Right lobe of liver (tissue), 6 donors: ENCODE data around the gene DCD. TPM values are rescaled to one million over a fixed set of nuclear protein-coding genes. Genes with fewer than 3 reads are reported as not detected.

Experiments used
- ATAC-seq, 4 donors: fragments of 200-7000 bp; cut with Tn5 transposase; one replicate each; pipeline ENCODE4 v1.9.1; 2020; ENCODE audit warnings: mild to moderate bottlenecking in 4 of 4, moderate library complexity in 4 of 4
- DNase-seq, 3 donors: peaks; one replicate each; pipeline ENCODE4 v3.0.0-alpha.2; 2020
- H3K27ac ChIP-seq, 3 donors: fragments of 200-600 bp; one replicate each; pipeline ENCODE4 v1.8.0; 2022
- H3K27me3 ChIP-seq, 2 donors: fragments of 200-600 bp; one replicate each; pipeline ENCODE4 v1.8.0; 2022
- H3K36me3 ChIP-seq, 4 donors: fragments of 200-600 bp; sonication (generic) in 1 of 4; one replicate each; pipeline versions ENCODE4 v1.5.1 to v1.8.0; 2017 to 2022; ENCODE audit warnings: control low read depth in 1 of 4
- H3K4me1 ChIP-seq, 4 donors: fragments of 200-600 bp; sonication (generic) in 1 of 4; one replicate each; pipeline versions ENCODE4 v1.5.1 to v1.8.0; 2017 to 2022; ENCODE audit warnings: control low read depth in 1 of 4
- H3K4me3 ChIP-seq, 3 donors: fragments of 200-600 bp; one replicate each; pipeline ENCODE4 v1.8.0; 2022
- H3K9me3 ChIP-seq, 4 donors: fragments of 200-600 bp; sonication (generic) in 1 of 4; one replicate each; pipeline versions ENCODE4 v1.5.1 to v1.8.0; 2017 to 2022; ENCODE audit warnings: control low read depth in 1 of 4
- POLR2A ChIP-seq: fragments of 450-650 bp; IDR thresholded peaks from one replicate; pipeline ENCODE4 v1.6.1; 2017; ENCODE audit warnings: antibody characterized with exemption, mild to moderate bottlenecking
- WGBS: methylation state at CpG from one replicate; pipeline ENCODE4 v1.1.6; 2018; ENCODE audit warnings: low coverage, low lambda C conversion rate; ENCODE audit not compliant: insufficient coverage; ENCODE audit errors: missing lambda C conversion rate; 5-methylcytosine and 5-hydroxymethylcytosine counted together
- intact Hi-C, 2 donors: fragments of 100-400 bp; cut with DNase I; formaldehyde crosslinking; loops; one replicate each; pipeline versions ENCODE4 v1.11.2 to v1.14.1; 2022
- total RNA-seq, 6 experiments: library from RNA; depleted of rRNA in 2 of 6; stranded (reverse); fragments of >200 nt in 2 of 6; fragmentation: NEBNext Ultra II Directional in 3 of 6; extraction: Animal tissue kit (Norgen Biotek cat#: 25700) in 3 of 6; gene quantifications; one replicate each; pipeline versions ENCODE4 v1.1.0 to v1.2.4, GENCODE V29; 2016 to 2023
- TF ChIP-seq, protein P1 (sequence below), 4 donors: fragments of 200-600 bp in 3 of 4; fragments of 450-650 bp in 1 of 4; IDR thresholded peaks; one replicate each; pipeline versions ENCODE4 v1.5.1 to v1.8.0; 2016 to 2022; ENCODE audit warnings: antibody characterized with exemption in 4 of 4, mild to moderate bottlenecking in 2 of 4
- donor health status: DM: no; HTN: yes; CAD: no.
- donor health status: DM: no; HTN: no; CAD: no.
- donor health status: DM: no; HTN: no; CAD: no.
- donor health status: DM: no; HTN: yes; CAD: no.
- donor health status: DM: no; HTN: yes; CAD: no.

Gene DCD
- total RNA-seq, 6 experiments from 2014 or later, result not detected

DNA sequence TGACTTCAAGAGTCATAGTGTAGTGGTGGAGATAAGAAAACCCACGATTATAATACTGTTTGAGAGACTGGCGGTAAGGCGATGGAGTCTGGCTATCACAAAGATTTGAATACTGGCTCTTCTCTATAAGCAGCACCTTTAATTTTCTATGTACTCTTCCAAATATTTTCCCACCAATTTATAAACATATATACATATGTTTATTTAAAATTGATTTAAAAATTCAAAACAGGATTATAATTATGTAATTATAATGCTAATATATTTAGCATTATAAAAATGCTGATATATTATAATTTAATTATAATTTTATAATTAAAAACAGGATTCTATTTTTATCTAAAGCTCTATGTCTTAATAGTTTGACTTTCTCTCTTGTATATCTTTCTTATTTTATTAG, 15.4 kb upstream of the DCD start:
- no peak overlapping the region for H3K27ac ChIP-seq
- no peaks in the 10 kb centered on the region for H3K9me3 ChIP-seq
- no peaks in the 10 kb centered on the region for H3K36me3 ChIP-seq
- WGBS, result 76% methylated on average over 3 of the region's 3 CpGs
- no peak for DNase-seq
- intact Hi-C loops, result no loop called here
- H3K4me3 ChIP-seq, result no peak overlapping the region
- H3K27me3 ChIP-seq, result no peaks in the 10 kb centered on the region
- peaks cover 0 to 13% (median 0%) of the 10 kb centered on the region in 4 donors for H3K4me1 ChIP-seq
- ATAC-seq, result no peak
- TF ChIP-seq, protein P1, sequence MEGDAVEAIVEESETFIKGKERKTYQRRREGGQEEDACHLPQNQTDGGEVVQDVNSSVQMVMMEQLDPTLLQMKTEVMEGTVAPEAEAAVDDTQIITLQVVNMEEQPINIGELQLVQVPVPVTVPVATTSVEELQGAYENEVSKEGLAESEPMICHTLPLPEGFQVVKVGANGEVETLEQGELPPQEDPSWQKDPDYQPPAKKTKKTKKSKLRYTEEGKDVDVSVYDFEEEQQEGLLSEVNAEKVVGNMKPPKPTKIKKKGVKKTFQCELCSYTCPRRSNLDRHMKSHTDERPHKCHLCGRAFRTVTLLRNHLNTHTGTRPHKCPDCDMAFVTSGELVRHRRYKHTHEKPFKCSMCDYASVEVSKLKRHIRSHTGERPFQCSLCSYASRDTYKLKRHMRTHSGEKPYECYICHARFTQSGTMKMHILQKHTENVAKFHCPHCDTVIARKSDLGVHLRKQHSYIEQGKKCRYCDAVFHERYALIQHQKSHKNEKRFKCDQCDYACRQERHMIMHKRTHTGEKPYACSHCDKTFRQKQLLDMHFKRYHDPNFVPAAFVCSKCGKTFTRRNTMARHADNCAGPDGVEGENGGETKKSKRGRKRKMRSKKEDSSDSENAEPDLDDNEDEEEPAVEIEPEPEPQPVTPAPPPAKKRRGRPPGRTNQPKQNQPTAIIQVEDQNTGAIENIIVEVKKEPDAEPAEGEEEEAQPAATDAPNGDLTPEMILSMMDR (IDR thresholded peaks at IDR 0.05), result no peak
- no peak for TF ChIP-seq POLR2A

DNA sequence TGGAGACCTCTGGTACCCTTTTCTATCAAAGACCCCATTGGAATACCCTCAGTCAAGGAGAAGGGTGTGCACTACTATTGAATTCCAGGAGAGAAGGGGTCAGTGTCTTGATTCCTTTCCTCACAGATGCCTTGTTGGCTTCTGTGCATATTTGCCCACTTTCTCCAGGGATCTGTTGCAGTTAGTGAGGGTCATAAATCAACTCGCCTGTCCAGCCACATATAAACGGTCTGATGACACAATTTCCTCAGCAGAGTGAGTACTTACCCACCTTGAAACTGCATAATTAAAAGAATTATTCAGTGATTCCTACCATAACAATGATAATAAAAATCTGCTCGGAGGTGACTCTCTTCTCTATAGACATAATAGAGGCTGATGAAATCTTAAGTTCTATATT, 13.9 kb upstream of the DCD start:
- TF ChIP-seq, protein P1 (IDR thresholded peaks at IDR 0.05), result no peak
- TF ChIP-seq POLR2A, result no peak
- WGBS, result 57% methylated on average over 3 of the region's 3 CpGs
- intact Hi-C loops, result no loop called here
- Histone ChIP-seq H3K4me1 (peaks cover 0 to 13% (median 0%) of the 10 kb centered on the region in 4 donors), H3K9me3 (no peaks in the 10 kb centered on the region), H3K4me3 (no peak overlapping the region), H3K36me3 (no peaks in the 10 kb centered on the region), H3K27me3 (no peaks in the 10 kb centered on the region), H3K27ac (no peak overlapping the region)
- no peak for ATAC-seq
- no peak for DNase-seq

DNA sequence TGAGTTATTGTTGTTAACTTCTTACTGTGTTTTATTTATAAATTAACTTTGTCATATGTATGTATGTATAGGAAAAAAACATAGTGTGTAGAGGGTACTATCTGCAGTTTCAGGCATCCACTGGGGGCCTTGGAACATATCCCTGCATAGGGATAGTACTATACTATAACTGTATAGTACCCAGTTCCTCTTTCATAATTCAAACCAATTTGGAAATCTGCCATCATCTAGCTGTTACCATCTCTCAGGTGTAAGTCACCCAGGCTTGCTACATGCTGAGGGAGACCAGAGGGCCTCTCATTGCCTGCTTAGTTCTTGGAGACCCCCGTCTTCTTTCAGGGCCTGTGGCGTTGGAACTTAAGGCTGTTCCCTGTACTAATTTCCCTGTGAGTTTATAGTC, 12.9 kb upstream of the DCD start:
- Histone ChIP-seq H3K4me3 (no peak overlapping the region), H3K27ac (no peak overlapping the region), H3K36me3 (no peaks in the 10 kb centered on the region), H3K4me1 (peaks cover 0 to 13% (median 0%) of the 10 kb centered on the region in 4 donors), H3K27me3 (no peaks in the 10 kb centered on the region), H3K9me3 (no peaks in the 10 kb centered on the region)
- ATAC-seq (peak in 1 of 4 donors; percentile 6), DNase-seq (no peak)
- 69% methylated on average over 2 of the region's 2 CpGs for WGBS
- no peak for TF ChIP-seq POLR2A
- TF ChIP-seq, protein P1 (IDR thresholded peaks at IDR 0.05), result no peak
- intact Hi-C loops, result no loop called here

DNA sequence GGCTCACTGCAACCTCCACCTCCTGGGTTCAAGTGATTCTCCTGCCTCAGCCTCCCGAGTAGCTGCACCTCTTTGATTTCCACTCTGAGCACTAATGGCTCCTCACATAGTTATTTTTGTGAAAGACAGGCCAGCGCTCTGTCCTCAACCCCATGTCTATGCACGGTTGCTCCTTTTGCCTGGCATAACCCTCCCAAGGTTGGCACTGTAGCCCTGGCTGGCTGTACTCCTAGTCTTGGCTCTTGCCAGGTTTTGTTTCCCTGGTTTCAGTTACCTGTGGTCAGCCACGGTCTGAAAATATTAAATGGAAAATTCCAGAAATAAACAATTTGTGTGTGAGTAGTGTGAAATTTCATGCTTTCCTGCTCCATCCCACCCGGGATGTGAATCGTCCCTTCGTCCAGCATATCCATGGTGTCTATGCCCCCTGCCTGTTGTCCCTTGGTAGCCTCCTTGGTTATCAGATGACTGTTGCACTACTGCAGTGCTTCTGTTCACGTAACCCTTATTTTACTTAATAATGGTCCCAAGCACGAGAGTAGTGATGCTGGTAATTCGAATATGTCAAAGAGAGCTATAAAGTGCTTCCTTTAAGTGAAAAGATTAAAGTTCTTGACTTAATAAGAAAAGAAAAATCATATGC, 12.3 kb upstream of the DCD start:
- DNase-seq, result peak in 2 of 3 donors; percentile 63 to 82
- H3K27me3 ChIP-seq, result no peaks in the 10 kb centered on the region
- ATAC-seq, result peak; percentile 84 to 94 (median 91)
- H3K9me3 ChIP-seq, result no peaks in the 10 kb centered on the region
- H3K27ac ChIP-seq, result no peak overlapping the region
- H3K4me3 ChIP-seq, result no peak overlapping the region
- WGBS, result 44% methylated on average over 10 of the region's 10 CpGs
- TF ChIP-seq, protein P1 (IDR thresholded peaks at IDR 0.05), result no peak
- TF ChIP-seq POLR2A, result no peak
- peaks cover 0 to 13% (median 0%) of the 10 kb centered on the region in 4 donors for H3K4me1 ChIP-seq
- no peaks in the 10 kb centered on the region for H3K36me3 ChIP-seq
- intact Hi-C loops, result no loop called here
